SK-N-SH (cell line): Measurements from ENCODE around the gene AQP5. TPM values are rescaled to one million over a fixed set of nuclear protein-coding genes. Genes with fewer than 3 reads are reported as not detected.

Experiments used
- CTCF ChIA-PET: fragments of 300-600, 350-600 bp; formaldehyde crosslinking; extraction: SDS; loops from one replicate; lab custom pipeline; 2021; lab: Yijun Ruan, JAX
- POLR2A ChIA-PET: fragments of 350-600 bp; sonication (Branson Sonifier 250); formaldehyde crosslinking; extraction: SDS; loops from one replicate; lab custom pipeline; 2020; ENCODE audit warnings: antibody characterized with exemption, inconsistent platforms; lab: Yijun Ruan, JAX
- DNase-seq: peaks from one replicate; pipeline ENCODE4 v3.0.0; 2012
- H2AFZ ChIP-seq: fragments of 200-600 bp; sonication (generic); 2 replicates; pipeline ENCODE4 v1.8.1; 2016; ENCODE audit warnings: antibody characterized with exemption, mild to moderate bottlenecking, low read depth
- H3F3A ChIP-seq: fragments of 200-600 bp; sonication (generic); replicated peaks from 2 replicates; pipeline ENCODE3; 2016; ENCODE audit warnings: antibody characterized with exemption, mild to moderate bottlenecking; ENCODE audit not compliant: insufficient read depth
- H3K27ac ChIP-seq, 2 experiments: fragments of 200-500 bp in 1 of 2; fragments of 200-600 bp in 1 of 2; sonication (Bioruptor generic) in 1 of 2; sonication (generic), shearing (Covaris generic) in 1 of 2; 2 replicates each; pipeline versions ENCODE4 v1.5.1 to v1.6.1; 2014 to 2016; ENCODE audit warnings: low read depth in 2 of 2, inconsistent platforms in 1 of 2, low read length in 1 of 2, mild to moderate bottlenecking in 1 of 2, mixed read lengths in 1 of 2
- H3K27me3 ChIP-seq: fragments of 200-600 bp; sonication (generic), shearing (Covaris generic); 2 replicates; pipeline ENCODE4 v1.6.1; 2016; ENCODE audit warnings: mixed run types; ENCODE audit not compliant: insufficient read depth
- H3K36me3 ChIP-seq, 2 experiments: fragments of 200-500 bp in 1 of 2; fragments of 200-600 bp in 1 of 2; sonication (Bioruptor generic) in 1 of 2; sonication (generic) in 1 of 2; replicated peaks in 1 of 2; 2 replicates each; pipeline versions ENCODE3 to v1.5.1; 2014 to 2016; ENCODE audit warnings: low read length in 1 of 2, mild to moderate bottlenecking in 1 of 2; ENCODE audit not compliant: insufficient read depth in 2 of 2, control insufficient read depth in 1 of 2
- H3K4me1 ChIP-seq, 2 experiments: fragments of 200-500 bp in 1 of 2; fragments of 200-600 bp in 1 of 2; sonication (Bioruptor generic) in 1 of 2; sonication (generic), shearing (Covaris generic) in 1 of 2; 2 replicates each; pipeline versions ENCODE4 v1.5.1 to v1.6.1; 2014 to 2016; ENCODE audit warnings: low read depth in 1 of 2, low read length in 1 of 2, mixed run types in 1 of 2; ENCODE audit not compliant: insufficient read depth in 2 of 2, control insufficient read depth in 1 of 2
- H3K4me2 ChIP-seq: fragments of 200-600 bp; sonication (generic), shearing (Covaris generic); 2 replicates; pipeline ENCODE4 v1.6.1; 2017; ENCODE audit warnings: mixed run types
- H3K4me3 ChIP-seq, 2 experiments: fragments of 200-500 bp in 1 of 2; fragments of 200-600 bp in 1 of 2; sonication (Bioruptor generic) in 1 of 2; sonication (generic), shearing (Covaris generic) in 1 of 2; 2 replicates each; pipeline versions ENCODE4 v1.5.1 to v1.8.1; 2014 to 2016; ENCODE audit warnings: low read depth in 2 of 2, inconsistent platforms in 1 of 2, low read length in 1 of 2, mild to moderate bottlenecking in 1 of 2, mixed read lengths in 1 of 2, moderate library complexity in 1 of 2
- H3K79me2 ChIP-seq: fragments of 200-600 bp; sonication (generic); 2 replicates; pipeline ENCODE4 v1.8.1; 2017; ENCODE audit warnings: mild to moderate bottlenecking; ENCODE audit not compliant: insufficient read depth
- H3K9ac ChIP-seq: fragments of 200-600 bp; sonication (generic); 2 replicates; pipeline ENCODE4 v1.6.1; 2017; ENCODE audit warnings: mixed run types
- H3K9me2 ChIP-seq: fragments of 200-600 bp; sonication (generic); 2 replicates; pipeline ENCODE4 v1.6.1; 2017; ENCODE audit warnings: mixed run types
- H3K9me3 ChIP-seq: fragments of 200-600 bp; sonication (generic); 2 replicates; pipeline ENCODE4 v1.6.1; 2017; ENCODE audit warnings: mixed run types, mild to moderate bottlenecking, moderate library complexity
- H4K20me1 ChIP-seq: fragments of 200-600 bp; sonication (generic); 2 replicates; pipeline ENCODE4 v1.6.1; 2017; ENCODE audit warnings: mild to moderate bottlenecking, mixed run types; ENCODE audit not compliant: insufficient read depth
- CHD2 ChIP-seq: fragments of 150-350 bp; IDR thresholded peaks from 2 replicates; pipeline ENCODE4 v1.6.1; 2018; ENCODE audit warnings: low read length; ENCODE audit not compliant: partially characterized antibody
- CTCF ChIP-seq: fragments of 200-600 bp; sonication (generic); IDR thresholded peaks from 2 replicates; pipeline ENCODE4 v1.6.1; 2017; ENCODE audit warnings: antibody characterized with exemption, mild to moderate bottlenecking, moderate library complexity
- ELF1 ChIP-seq: IDR thresholded peaks from 2 replicates; pipeline ENCODE4 v1.4.0; 2012
- EP300 ChIP-seq, 2 experiments: IDR thresholded peaks; 2 replicates each; pipeline versions ENCODE4 v1.4.0 to v1.6.1; 2012; ENCODE audit warnings: borderline replicate concordance in 1 of 2, low read depth in 1 of 2, low read length in 1 of 2
- FOXJ3 ChIP-seq: sonication (generic); formaldehyde crosslinking; IDR thresholded peaks from 2 replicates; pipeline ENCODE4 v1.5.1; 2020; ENCODE audit warnings: mild to moderate bottlenecking, missing genetic modification reagents
- GABPA ChIP-seq: IDR thresholded peaks from 2 replicates; pipeline ENCODE4 v1.4.0; 2012; ENCODE audit warnings: low read depth, mild to moderate bottlenecking
- GATA2 ChIP-seq: sonication (generic); formaldehyde crosslinking; IDR thresholded peaks from 2 replicates; pipeline ENCODE4 v1.5.0; 2020; ENCODE audit warnings: mild to moderate bottlenecking, missing genetic modification reagents
- IRF3 ChIP-seq: fragments of 150-350 bp; IDR thresholded peaks from 2 replicates; pipeline ENCODE4 v1.6.1; 2016; ENCODE audit warnings: mild to moderate bottlenecking, low read depth, low read length
- MAX ChIP-seq: IDR thresholded peaks from 2 replicates; pipeline ENCODE4 v1.4.0; 2012; ENCODE audit warnings: low read depth
- MXI1 ChIP-seq: IDR thresholded peaks from 2 replicates; pipeline ENCODE4 v1.6.1; 2012; ENCODE audit warnings: mild to moderate bottlenecking, low read depth, low read length, improper control_type of control experiment
- NFIC ChIP-seq: IDR thresholded peaks from 2 replicates; pipeline ENCODE4 v1.4.0; 2012; ENCODE audit warnings: borderline replicate concordance
- NRF1 ChIP-seq: IDR thresholded peaks from 2 replicates; pipeline ENCODE4 v1.6.1; 2012; ENCODE audit warnings: low read depth, mild to moderate bottlenecking, low read length
- PBX3 ChIP-seq: IDR thresholded peaks from 2 replicates; pipeline ENCODE4; 2012
- RAD21 ChIP-seq: IDR thresholded peaks from 2 replicates; pipeline ENCODE4 v1.6.1; 2012; ENCODE audit warnings: mild to moderate bottlenecking, low read length
- RCOR1 ChIP-seq: fragments of 150-350 bp; IDR thresholded peaks from 2 replicates; pipeline ENCODE4 v1.6.1; 2017; ENCODE audit warnings: antibody characterized with exemption, low read length
- REST ChIP-seq: IDR thresholded peaks from 2 replicates; pipeline ENCODE4 v1.6.1; 2012; ENCODE audit warnings: mild to moderate bottlenecking, low read depth, low read length, moderate library complexity
- SIN3A ChIP-seq: IDR thresholded peaks from 2 replicates; pipeline ENCODE4 v1.6.1; 2012; ENCODE audit warnings: low read depth, mild to moderate bottlenecking, low read length, moderate library complexity, borderline replicate concordance
- USF2 ChIP-seq: fragments of 150-350 bp; IDR thresholded peaks from 2 replicates; pipeline ENCODE4 v1.6.1; 2017; ENCODE audit warnings: antibody characterized with exemption, low read length, low read depth, borderline replicate concordance
- WGBS: methylation state at CpG from one replicate; pipeline ENCODE4 v1.1.6; 2017; ENCODE audit warnings: low lambda C conversion rate; 5-methylcytosine and 5-hydroxymethylcytosine counted together
- polyA plus RNA-seq, 3 experiments: library from polyadenylated mRNA; depleted of rRNA; stranded (reverse); fragments of >200 nt; gene quantifications; 2 replicates each; pipeline ENCODE4 v1.2.3, GENCODE V29; 2012

Gene AQP5
- polyA plus RNA-seq, 1 of the 3 experiments (the other 2 are of a cell fraction), result 0.10 TPM

GRCh38 chr12:49917788-49918173 is 43.9 kb upstream of the AQP5 start:
- Histone ChIP-seq H3F3A (no peaks in the 10 kb centered on the region), H3K9me3 (no peaks in the 10 kb centered on the region), H3K27ac (no peak overlapping the region), H3K4me1 (peaks cover 4 to 7% of the 10 kb centered on the region in 2 experiments; a peak in 1 of 4 replicates), H3K9me2 (no peaks in the 10 kb centered on the region), H2AFZ (no peak overlapping the region), H3K9ac (no peak overlapping the region), H3K4me2 (no peak overlapping the region), H3K4me3 (no peak overlapping the region), H3K79me2 (no peaks in the 10 kb centered on the region), H4K20me1 (no peaks in the 10 kb centered on the region), H3K27me3 (no peaks in the 10 kb centered on the region), H3K36me3 (no peaks in the 10 kb centered on the region)
- DNase-seq, result no peak
- ChIA-PET CTCF (interaction anchor here (0.8 to 1.5 kb wide), 4 partner anchors 25 to 215 kb away, joined by 3 to 6 read pairs (median 4); no protein-coding TSS in a partner anchor), POLR2A (interaction anchor here (1.1 kb wide), 1 partner anchor 49 kb away, joined by 3 read pairs; no protein-coding TSS in a partner anchor)
- 82% methylated on average over 3 of the region's 5 CpGs for WGBS
- no peak for TF ChIP-seq EP300 (IDR thresholded peaks at IDR 0.05; ENCODE audit: borderline replicate concordance in 1 of 2, low read depth in 1 of 2, low read length in 1 of 2)
- TF ChIP-seq RAD21, result no peak
- no peak for TF ChIP-seq RCOR1
- TF ChIP-seq GATA2 (CRISPR knock-in tag), result no peak
- no peak for TF ChIP-seq MAX
- no peak for TF ChIP-seq USF2
- TF ChIP-seq PBX3, result no peak
- TF ChIP-seq CTCF, result no peak
- no peak for TF ChIP-seq IRF3
- TF ChIP-seq ELF1, result no peak
- no peak for TF ChIP-seq NRF1
- no peak for TF ChIP-seq SIN3A
- TF ChIP-seq GABPA, result no peak
- no peak for TF ChIP-seq CHD2
- TF ChIP-seq NFIC, result no peak
- no peak for TF ChIP-seq REST
- no peak for TF ChIP-seq MXI1
- TF ChIP-seq FOXJ3 (CRISPR knock-in tag), result no peak
